Upper lobe of left lung (tissue), 4 donors: ENCODE results near the gene SRPRB.

ENCODE experiments used
- CTCF ChIP-seq, 6 experiments: fragments of 450-650 bp in 4 of 6; fragments of 200-600 bp in 2 of 6; sonication (generic) in 2 of 6; IDR thresholded peaks; one replicate each; pipeline ENCODE4 v1.5.1; 2016 to 2019; ENCODE audit warnings: antibody characterized with exemption in 6 of 6
- EP300 ChIP-seq, 4 donors: sonication (generic); formaldehyde crosslinking; IDR thresholded peaks; one replicate each; pipeline ENCODE4 v1.5.1; 2017; ENCODE audit warnings: antibody characterized with exemption in 4 of 4, control low read depth in 2 of 4
- POLR2A ChIP-seq, 4 donors: fragments of 450-650 bp; IDR thresholded peaks; one replicate each; pipeline ENCODE4 v1.5.1; 2016 to 2017; ENCODE audit warnings: antibody characterized with exemption in 4 of 4, mild to moderate bottlenecking in 2 of 4
- POLR2AphosphoS5 ChIP-seq, 2 donors: sonication (generic); formaldehyde crosslinking; IDR thresholded peaks; one replicate each; pipeline ENCODE4 v1.5.1; 2017; ENCODE audit warnings: antibody characterized with exemption in 2 of 2

- TF ChIP-seq CTCF (IDR thresholded peaks at IDR 0.05) (no peak), POLR2A (IDR thresholded peaks at IDR 0.05) (no peak), EP300 (IDR thresholded peaks at IDR 0.05) (no peak), POLR2AphosphoS5 (IDR thresholded peaks at IDR 0.05) (no peak)
Observed at GRCh38 chr3:133803469-133803868, 2.1 kb upstream of the SRPRB start.
